Left lung (tissue), 14 donors: ENCODE data around the gene PASK. TPM values are rescaled to one million over a fixed set of nuclear protein-coding genes. Genes with fewer than 3 reads are reported as not detected.
"Not testable (repeated sequence)": the region's sequence is repeated elsewhere in the genome, so short reads cannot be mapped to it uniquely, and the experiment has no call there.

Experiments
- ATAC-seq: fragments of 200-7000 bp; cut with Tn5 transposase; one replicate; pipeline ENCODE4 v1.9.1; 2020; ENCODE audit warnings: moderate library complexity
- DNase-seq, 4 donors: peaks; one replicate each; pipeline ENCODE4 v3.0.0-alpha.2; 2013 to 2020
- H3K27ac ChIP-seq, 2 donors: fragments of 200-600 bp; sonication (generic) in 1 of 2; one replicate each; pipeline versions ENCODE4 v1.5.0 to v1.8.0; 2020 to 2021
- H3K27me3 ChIP-seq, 2 donors: fragments of 200-600 bp; sonication (generic) in 1 of 2; one replicate each; pipeline versions ENCODE4 v1.5.0 to v1.8.0; 2020 to 2021
- H3K36me3 ChIP-seq, 2 donors: fragments of 200-600 bp; sonication (generic) in 1 of 2; one replicate each; pipeline versions ENCODE4 v1.5.0 to v1.8.0; 2020 to 2021
- H3K4me1 ChIP-seq, 2 donors: fragments of 200-600 bp; one replicate each; pipeline ENCODE4 v1.8.0; 2021
- H3K4me3 ChIP-seq, 2 donors: fragments of 200-600 bp; sonication (generic) in 1 of 2; one replicate each; pipeline versions ENCODE4 v1.5.0 to v1.8.0; 2020 to 2021; ENCODE audit warnings: mild to moderate bottlenecking in 1 of 2
- H3K9me3 ChIP-seq, 2 donors: fragments of 200-600 bp; sonication (generic) in 1 of 2; one replicate each; pipeline versions ENCODE4 v1.5.0 to v1.8.0; 2020 to 2021
- intact Hi-C, 2 donors: fragments of 100-400 bp; cut with DNase I; formaldehyde crosslinking; loops; one replicate each; pipeline versions ENCODE4 v1.11.2 to v1.14.2; 2022
- long read RNA-seq, 12 donors: library from polyadenylated mRNA in 2 of 12; unstranded in 2 of 12; transcript quantifications; one replicate each; pipeline ENCODE4 v2.0.0 and lab custom pipeline, GENCODE V29; 2019 to 2026
- polyA plus RNA-seq, 6 donors: library from polyadenylated mRNA; unstranded; fragments of 120-200 nt; gene quantifications; one replicate each; pipeline ENCODE4 v1.2.1, GENCODE V29; 2013; ENCODE audit not compliant: insufficient read length in 6 of 6
- total RNA-seq, 2 donors: library from RNA; stranded (reverse); fragmentation: NEBNext Ultra II Directional; extraction: Animal tissue kit (Norgen Biotek cat#: 25700); gene quantifications; one replicate each; pipeline ENCODE4 v1.2.1, GENCODE V29; 2021
- TF ChIP-seq, protein P1 (sequence below), 2 donors: fragments of 200-600 bp; sonication (generic) in 1 of 2; IDR thresholded peaks; one replicate each; pipeline versions ENCODE4 v1.5.0 to v1.8.0; 2021; ENCODE audit warnings: antibody characterized with exemption in 2 of 2
- donor health status: DM: no; HTN: yes; CAD: no.
- donor health status: DM: no; HTN: no; CAD: no.

The PASK gene
- total RNA-seq: 10 to 100 TPM; 12.7 to 21.3 TPM
- polyA plus RNA-seq: 10 to 100 TPM; 19.9 to 24.8 (median 21.0) TPM
- long read RNA-seq, donor 1, full-length matches to known transcripts: 1 of 1 reads
- long read RNA-seq, donor 1, partial matches to known transcripts: 0 of 1 reads
- long read RNA-seq, donor 1, other reads (novel, unspliced or antisense): 0 of 1 reads
- long read RNA-seq, donor 2, full-length matches to known transcripts: 1 of 1 reads
- long read RNA-seq, donor 2, partial matches to known transcripts: 0 of 1 reads
- long read RNA-seq, donor 2, other reads (novel, unspliced or antisense): 0 of 1 reads
- long read RNA-seq, donor 3: 0 reads
- long read RNA-seq, donor 4, partial matches to known transcripts: 1 of 1 reads
- long read RNA-seq, donor 4, other reads (novel, unspliced or antisense): 0 of 1 reads
- long read RNA-seq, donor 5, full-length matches to known transcripts: 2 of 108 reads
- long read RNA-seq, donor 5, partial matches to known transcripts: 76 of 108 reads
- long read RNA-seq, donor 5, other reads (novel, unspliced or antisense): 30 of 108 reads
- long read RNA-seq, donor 6, full-length matches to known transcripts: 1 of 1 reads
- long read RNA-seq, donor 6, partial matches to known transcripts: 0 of 1 reads
- long read RNA-seq, donor 6, other reads (novel, unspliced or antisense): 0 of 1 reads
- long read RNA-seq, donor 7: 0 reads
- long read RNA-seq, donor 8: 0 reads
- long read RNA-seq, donor 9: 0 reads
- long read RNA-seq, donor 10, partial matches to known transcripts: 1 of 1 reads
- long read RNA-seq, donor 10, other reads (novel, unspliced or antisense): 0 of 1 reads
- long read RNA-seq, donor 11: 0 reads
- long read RNA-seq, donor 12, partial matches to known transcripts: 86 of 120 reads
- long read RNA-seq, donor 12, other reads (novel, unspliced or antisense): 34 of 120 reads

- Histone ChIP-seq H3K27ac (peak within 1 kb of the TSS in 1 of 2 donors; percentile 75), H3K4me1 (peaks cover 8 to 22% of the 10 kb centered on the region in 2 donors), H3K27me3 (no peaks in the 10 kb centered on the region), H3K4me3 (peak within 1 kb of the TSS; percentile 91 to 98), H3K9me3 (no peaks in the 10 kb centered on the region), H3K36me3 (peaks cover 0 to 10% of the 10 kb centered on the region in 2 donors)
- TF ChIP-seq, protein P1, sequence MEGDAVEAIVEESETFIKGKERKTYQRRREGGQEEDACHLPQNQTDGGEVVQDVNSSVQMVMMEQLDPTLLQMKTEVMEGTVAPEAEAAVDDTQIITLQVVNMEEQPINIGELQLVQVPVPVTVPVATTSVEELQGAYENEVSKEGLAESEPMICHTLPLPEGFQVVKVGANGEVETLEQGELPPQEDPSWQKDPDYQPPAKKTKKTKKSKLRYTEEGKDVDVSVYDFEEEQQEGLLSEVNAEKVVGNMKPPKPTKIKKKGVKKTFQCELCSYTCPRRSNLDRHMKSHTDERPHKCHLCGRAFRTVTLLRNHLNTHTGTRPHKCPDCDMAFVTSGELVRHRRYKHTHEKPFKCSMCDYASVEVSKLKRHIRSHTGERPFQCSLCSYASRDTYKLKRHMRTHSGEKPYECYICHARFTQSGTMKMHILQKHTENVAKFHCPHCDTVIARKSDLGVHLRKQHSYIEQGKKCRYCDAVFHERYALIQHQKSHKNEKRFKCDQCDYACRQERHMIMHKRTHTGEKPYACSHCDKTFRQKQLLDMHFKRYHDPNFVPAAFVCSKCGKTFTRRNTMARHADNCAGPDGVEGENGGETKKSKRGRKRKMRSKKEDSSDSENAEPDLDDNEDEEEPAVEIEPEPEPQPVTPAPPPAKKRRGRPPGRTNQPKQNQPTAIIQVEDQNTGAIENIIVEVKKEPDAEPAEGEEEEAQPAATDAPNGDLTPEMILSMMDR (IDR thresholded peaks at IDR 0.05): no peak
- intact Hi-C loops: no loop called here
- DNase-seq (peak; percentile 88 to 97 (median 95)), ATAC-seq (peak; percentile 95)
Measured at GRCh38 chr2:241148891-241149674, at the start of gene PASK. Gene PASK (minus strand): TSS chr2:241149472. CDS start chr2:241143032, 6,440 bp downstream.

- TF ChIP-seq, protein P1 (IDR thresholded peaks at IDR 0.05): no peak
- ATAC-seq (no peak), DNase-seq (peak in 1 of 4 donors; percentile 65)
- H3K4me3 ChIP-seq: no peak overlapping the region
- no peaks in the 10 kb centered on the region for H3K9me3 ChIP-seq
- H3K4me1 ChIP-seq: peaks cover 0 to 5% of the 10 kb centered on the region in 2 donors
- intact Hi-C loops: no loop called here
- H3K27ac ChIP-seq: no peak overlapping the region
- H3K36me3 ChIP-seq: no peaks in the 10 kb centered on the region
- H3K27me3 ChIP-seq: no peaks in the 10 kb centered on the region
Measured at GRCh38 chr2:241198381-241199279, 49.4 kb upstream of the PASK start.

GRCh38 chr2:241197947-241198346 is 48.7 kb upstream of the PASK start:
- DNase-seq (peak in 1 of 4 donors; percentile 44), ATAC-seq (no peak)
- intact Hi-C loops: no loop called here
- Histone ChIP-seq H3K9me3 (no peaks in the 10 kb centered on the region), H3K27ac (no peak overlapping the region), H3K27me3 (no peaks in the 10 kb centered on the region), H3K4me3 (no peak overlapping the region), H3K36me3 (no peaks in the 10 kb centered on the region), H3K4me1 (peaks cover 0 to 5% of the 10 kb centered on the region in 2 donors)
- TF ChIP-seq, protein P1 (IDR thresholded peaks at IDR 0.05): no peak

DNA sequence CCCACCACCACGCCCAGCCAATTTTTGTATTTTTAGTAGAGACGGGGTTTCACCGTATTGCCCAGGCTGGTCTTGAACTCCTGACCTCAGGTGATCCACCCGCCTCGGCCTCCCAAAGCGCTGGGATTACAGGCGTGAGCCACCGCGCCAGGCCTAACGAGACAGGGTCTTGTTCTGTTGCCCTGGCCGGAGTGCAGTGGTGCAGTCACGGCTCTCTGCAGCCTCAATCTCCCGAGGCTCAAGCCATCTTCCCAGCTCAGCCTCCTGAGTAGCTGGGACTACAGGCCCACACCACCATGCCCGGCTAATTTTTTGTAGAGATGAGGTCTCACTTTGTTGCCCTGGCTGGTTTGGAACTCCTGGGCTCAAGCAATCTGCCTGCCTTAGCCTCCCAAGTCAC is 48.0 kb upstream of the PASK start:
- ATAC-seq, H3K27ac ChIP-seq, H3K4me1 ChIP-seq, H3K9me3 ChIP-seq, H3K27me3 ChIP-seq, H3K4me3 ChIP-seq, intact Hi-C loops, H3K36me3 ChIP-seq: not testable (repeated sequence)
- DNase-seq: peak in 1 of 4 donors; percentile 47
